Naive B cell (primary cell): ENCODE measurements around the gene ERI2. TPM values are rescaled to one million over a fixed set of nuclear protein-coding genes. Genes with fewer than 3 reads are reported as not detected.

ENCODE experiments used
- ATAC-seq, 2 donors: fragments of 150-1000 bp; cut with Tn5 transposase; 2 replicates each; pipeline ENCODE4 v1.10.0; 2021; ENCODE audit warnings: low read depth in 2 of 2, mild to moderate bottlenecking in 2 of 2, moderate library complexity in 2 of 2
- DNase-seq: peaks from one replicate; pipeline ENCODE4 v3.0.0; 2022
- H3K27ac Mint-ChIP-seq, 6 donors: one replicate each; pipeline ENCODE4 v1.8.0; 2020 to 2022; ENCODE audit warnings: mild to moderate bottlenecking in 6 of 6, mixed read lengths in 6 of 6, moderate library complexity in 5 of 6, inconsistent platforms in 2 of 6
- H3K27me3 Mint-ChIP-seq, 3 donors: one replicate each; pipeline ENCODE4 v1.8.0; 2021 to 2022; ENCODE audit warnings: mixed read lengths in 3 of 3, mild to moderate bottlenecking in 1 of 3
- H3K36me3 Mint-ChIP-seq, 2 donors: one replicate each; pipeline ENCODE4 v1.8.0; 2020 to 2022; ENCODE audit warnings: mixed read lengths in 2 of 2, inconsistent platforms in 1 of 2, mild to moderate bottlenecking in 1 of 2
- H3K4me1 Mint-ChIP-seq, 3 donors: one replicate each; pipeline ENCODE4 v1.8.0; 2020 to 2022; ENCODE audit warnings: mixed read lengths in 3 of 3, inconsistent platforms in 1 of 3, mild to moderate bottlenecking in 1 of 3, moderate library complexity in 1 of 3
- H3K4me3 Mint-ChIP-seq, 8 donors: one replicate each; pipeline ENCODE4 v1.8.0; 2020 to 2022; ENCODE audit warnings: mild to moderate bottlenecking in 8 of 8, mixed read lengths in 8 of 8, moderate library complexity in 8 of 8, inconsistent platforms in 2 of 8
- H3K9me3 Mint-ChIP-seq, 7 donors: one replicate each; pipeline ENCODE4 v1.8.0; 2020 to 2022; ENCODE audit warnings: mixed read lengths in 7 of 7, mild to moderate bottlenecking in 5 of 7, inconsistent platforms in 2 of 7, moderate library complexity in 1 of 7
- polyA plus RNA-seq, 6 donors: library from polyadenylated mRNA; unstranded; fragments of 300-500 nt; fragmentation: Illumina TruSeq; gene quantifications; one replicate each; pipeline ENCODE4 v1.2.3, GENCODE V29; 2021; ENCODE audit warnings: low read depth in 6 of 6

Gene ERI2
- polyA plus RNA-seq, 6 donors from 2014 or later = 1.3 to 4.1 (median 2.0) TPM

- H3K4me1 Mint-ChIP-seq = peaks cover 13 to 32% (median 19%) of the 10 kb centered on the region in 3 donors
- no peak for DNase-seq
- no peaks in the 10 kb centered on the region for H3K36me3 Mint-ChIP-seq
- H3K4me3 Mint-ChIP-seq = peak overlapping the region in 2 of 8 donors; percentile 6 to 25
- H3K9me3 Mint-ChIP-seq = no peaks in the 10 kb centered on the region
- no peak for ATAC-seq
- no peaks in the 10 kb centered on the region for H3K27me3 Mint-ChIP-seq
- H3K27ac Mint-ChIP-seq = peak overlapping the region in 1 of 6 donors; percentile 23
Measured at GRCh38 chr16:20803561-20804214, 2.6 kb downstream of the ERI2 start.

- no peaks in the 10 kb centered on the region for H3K9me3 Mint-ChIP-seq
- ATAC-seq (no peak), DNase-seq (no peak)
- H3K27me3 Mint-ChIP-seq = no peaks in the 10 kb centered on the region
- H3K4me3 Mint-ChIP-seq = peak overlapping the region in 1 of 8 donors; percentile 25
- H3K4me1 Mint-ChIP-seq = peaks cover 13 to 30% (median 19%) of the 10 kb centered on the region in 3 donors
- H3K27ac Mint-ChIP-seq = no peak overlapping the region
- H3K36me3 Mint-ChIP-seq = no peaks in the 10 kb centered on the region
Measured at GRCh38 chr16:20803192-20803560, 3.1 kb downstream of the ERI2 start.

- no peaks in the 10 kb centered on the region for H3K9me3 Mint-ChIP-seq
- ATAC-seq = no peak
- no peak for DNase-seq
- H3K4me1 Mint-ChIP-seq = peaks cover 2 to 12% (median 4%) of the 10 kb centered on the region in 3 donors
- H3K27me3 Mint-ChIP-seq = no peaks in the 10 kb centered on the region
- no peaks in the 10 kb centered on the region for H3K36me3 Mint-ChIP-seq
- no peak overlapping the region for H3K4me3 Mint-ChIP-seq
- H3K27ac Mint-ChIP-seq = no peak overlapping the region
Measured at GRCh38 chr16:20801278-20801677, 5.0 kb downstream of the ERI2 start.

GRCh38 chr16:20799599-20799998, 6.7 kb downstream of the ERI2 start:
- Mint-ChIP-seq H3K27me3 (no peaks in the 10 kb centered on the region), H3K27ac (no peak overlapping the region), H3K4me3 (no peak overlapping the region), H3K4me1 (no peaks in the 10 kb centered on the region), H3K9me3 (no peaks in the 10 kb centered on the region), H3K36me3 (no peaks in the 10 kb centered on the region)
- no peak for ATAC-seq
- DNase-seq = no peak

- Mint-ChIP-seq H3K36me3 (no peaks in the 10 kb centered on the region), H3K27me3 (no peaks in the 10 kb centered on the region), H3K27ac (no peak overlapping the region), H3K4me3 (no peak overlapping the region), H3K4me1 (no peaks in the 10 kb centered on the region), H3K9me3 (no peaks in the 10 kb centered on the region)
- no peak for ATAC-seq
- no peak for DNase-seq
Measured at GRCh38 chr16:20798364-20798763, 7.9 kb downstream of the ERI2 start.

- ATAC-seq (no peak), DNase-seq (no peak)
- Mint-ChIP-seq H3K27ac (no peak overlapping the region), H3K27me3 (no peaks in the 10 kb centered on the region), H3K4me1 (no peaks in the 10 kb centered on the region), H3K4me3 (no peak overlapping the region), H3K9me3 (no peaks in the 10 kb centered on the region), H3K36me3 (no peaks in the 10 kb centered on the region)
Measured at GRCh38 chr16:20791923-20792612, 14.2 kb downstream of the ERI2 start.

GRCh38 chr16:20789130-20789529, 17.1 kb downstream of the ERI2 start:
- no peak overlapping the region for H3K4me3 Mint-ChIP-seq
- no peaks in the 10 kb centered on the region for H3K27me3 Mint-ChIP-seq
- no peaks in the 10 kb centered on the region for H3K36me3 Mint-ChIP-seq
- no peak for DNase-seq
- ATAC-seq = no peak
- H3K9me3 Mint-ChIP-seq = no peaks in the 10 kb centered on the region
- H3K27ac Mint-ChIP-seq = no peak overlapping the region
- H3K4me1 Mint-ChIP-seq = no peaks in the 10 kb centered on the region

GRCh38 chr16:20784204-20784603, 22.1 kb downstream of the ERI2 start:
- no peaks in the 10 kb centered on the region for H3K9me3 Mint-ChIP-seq
- no peaks in the 10 kb centered on the region for H3K36me3 Mint-ChIP-seq
- H3K27me3 Mint-ChIP-seq = no peaks in the 10 kb centered on the region
- no peak for ATAC-seq
- H3K4me1 Mint-ChIP-seq = no peaks in the 10 kb centered on the region
- no peak for DNase-seq
- H3K4me3 Mint-ChIP-seq = no peak overlapping the region
- no peak overlapping the region for H3K27ac Mint-ChIP-seq

- Mint-ChIP-seq H3K36me3 (no peaks in the 10 kb centered on the region), H3K4me1 (no peaks in the 10 kb centered on the region), H3K4me3 (no peak overlapping the region), H3K27me3 (no peaks in the 10 kb centered on the region), H3K9me3 (no peaks in the 10 kb centered on the region), H3K27ac (no peak overlapping the region)
- ATAC-seq (no peak), DNase-seq (no peak)
Measured at GRCh38 chr16:20782470-20782869, 23.8 kb downstream of the ERI2 start.

- no peaks in the 10 kb centered on the region for H3K36me3 Mint-ChIP-seq
- H3K4me3 Mint-ChIP-seq = no peak overlapping the region
- ATAC-seq = no peak
- H3K27ac Mint-ChIP-seq = no peak overlapping the region
- H3K4me1 Mint-ChIP-seq = no peaks in the 10 kb centered on the region
- no peak for DNase-seq
- no peaks in the 10 kb centered on the region for H3K9me3 Mint-ChIP-seq
- no peaks in the 10 kb centered on the region for H3K27me3 Mint-ChIP-seq
Measured at GRCh38 chr16:20781697-20782096, 24.6 kb downstream of the ERI2 start.

- Mint-ChIP-seq H3K36me3 (no peaks in the 10 kb centered on the region), H3K9me3 (no peaks in the 10 kb centered on the region), H3K4me3 (no peak overlapping the region), H3K27ac (no peak overlapping the region), H3K27me3 (no peaks in the 10 kb centered on the region), H3K4me1 (no peaks in the 10 kb centered on the region)
- ATAC-seq (peak; percentile 47 to 55), DNase-seq (peak; percentile 19)
Measured at GRCh38 chr16:20774703-20775362, 31.4 kb downstream of the ERI2 start.

GRCh38 chr16:20773679-20774078, 32.6 kb downstream of the ERI2 start:
- H3K4me1 Mint-ChIP-seq = no peaks in the 10 kb centered on the region
- H3K36me3 Mint-ChIP-seq = no peaks in the 10 kb centered on the region
- DNase-seq (no peak), ATAC-seq (no peak)
- no peaks in the 10 kb centered on the region for H3K27me3 Mint-ChIP-seq
- no peak overlapping the region for H3K27ac Mint-ChIP-seq
- H3K4me3 Mint-ChIP-seq = no peak overlapping the region
- no peaks in the 10 kb centered on the region for H3K9me3 Mint-ChIP-seq

- Mint-ChIP-seq H3K36me3 (no peaks in the 10 kb centered on the region), H3K4me3 (no peak overlapping the region), H3K27me3 (no peaks in the 10 kb centered on the region), H3K27ac (no peak overlapping the region), H3K4me1 (peaks cover 3 to 10% (median 4%) of the 10 kb centered on the region in 3 donors), H3K9me3 (no peaks in the 10 kb centered on the region)
- ATAC-seq (no peak), DNase-seq (no peak)
Measured at GRCh38 chr16:20768818-20769217, 37.5 kb downstream of the ERI2 start.

GRCh38 chr16:20768121-20768520, 38.2 kb downstream of the ERI2 start:
- ATAC-seq (no peak), DNase-seq (no peak)
- Mint-ChIP-seq H3K4me1 (peaks cover 8 to 17% (median 11%) of the 10 kb centered on the region in 3 donors), H3K27ac (no peak overlapping the region), H3K36me3 (no peaks in the 10 kb centered on the region), H3K4me3 (no peak overlapping the region), H3K9me3 (no peaks in the 10 kb centered on the region), H3K27me3 (no peaks in the 10 kb centered on the region)
